Epidermal melanocyte (primary cell): ENCODE measurements around the gene ETV4.
A peak's percentile ranks its signal among the peaks of the same experiment; 100 is the strongest.

ENCODE experiments used
- DNase-seq: peaks from one replicate; pipeline ENCODE4 v3.0.0; 2011; ENCODE audit warnings: low spot score; ENCODE audit not compliant: insufficient read length

Gene ETV4

DNA sequence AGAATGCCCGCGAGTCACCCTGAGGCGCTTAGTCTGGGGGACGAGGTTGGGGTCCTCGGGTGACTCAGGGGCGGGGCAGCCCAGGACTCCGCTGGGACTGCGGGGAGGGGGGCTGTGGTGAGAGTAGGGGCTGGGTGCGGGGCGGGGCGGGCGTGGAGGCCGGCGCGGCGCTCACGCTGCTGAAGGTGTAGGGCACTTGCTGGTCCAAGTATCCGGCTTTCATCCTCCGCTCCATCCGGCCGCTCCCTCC is 832 bp downstream of the ETV4 start:
- DNase-seq, result no peak

DNA sequence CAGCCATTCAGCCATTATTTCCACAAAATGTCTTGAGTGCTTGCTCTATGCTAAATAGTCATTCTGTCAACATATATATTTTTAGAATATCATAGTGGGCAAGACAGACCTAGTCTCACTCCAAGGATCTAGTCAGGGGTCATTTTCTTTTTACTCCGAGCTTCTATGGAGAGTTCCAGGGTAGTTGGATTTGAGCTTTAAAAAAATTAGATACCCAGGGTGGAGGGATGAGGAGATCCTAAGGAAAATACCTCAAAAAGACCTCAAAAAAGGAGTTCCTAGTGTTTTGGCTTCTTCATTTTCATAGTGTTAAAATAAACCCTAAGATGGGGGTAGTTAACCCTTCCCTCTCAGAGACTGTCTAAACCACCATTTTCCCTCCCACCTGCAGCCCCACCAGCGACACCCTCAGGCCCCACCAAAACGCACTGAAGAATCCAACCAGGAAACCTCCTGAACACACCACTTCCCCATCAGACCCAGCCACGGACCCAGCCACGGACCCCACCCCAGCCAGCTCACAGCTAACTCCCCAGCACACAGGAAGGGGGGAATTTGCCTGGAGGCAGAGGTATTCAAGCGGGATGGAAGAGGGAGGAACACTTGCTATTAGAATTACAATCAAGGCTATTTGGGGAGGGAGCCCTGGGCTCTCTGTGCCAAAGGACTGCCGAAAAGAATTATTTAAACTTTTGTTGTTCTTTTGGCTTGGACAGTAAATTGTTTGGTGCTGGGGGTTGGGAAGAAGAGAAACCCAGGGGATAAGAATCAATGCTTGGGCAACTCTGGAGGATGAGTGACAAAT is 2.2 kb downstream of the ETV4 start:
- no peak for DNase-seq

- no peak for DNase-seq
Measured at GRCh38 chr17:43543300-43543699, 2.8 kb downstream of the ETV4 start.

DNA sequence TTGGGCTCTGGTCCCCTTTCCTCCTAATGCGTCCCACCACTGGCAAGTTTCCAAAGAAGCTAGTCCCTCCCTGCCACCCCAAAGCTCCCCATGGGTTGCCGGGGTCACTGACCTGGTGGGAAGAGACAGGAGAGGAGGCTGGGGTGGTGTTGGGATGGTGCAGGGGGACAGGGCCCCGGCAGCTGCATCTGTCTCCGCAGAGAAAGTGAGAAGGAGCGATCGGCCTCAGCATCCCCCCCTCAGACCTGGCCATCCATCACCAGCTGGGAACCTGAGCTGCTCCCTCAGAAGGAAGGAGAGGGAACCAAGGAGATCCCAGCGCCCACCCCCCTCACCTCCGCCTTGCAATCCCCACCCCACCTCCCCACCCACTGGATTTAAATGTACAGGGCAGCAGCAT is 3.3 kb downstream of the ETV4 start:
- DNase-seq, result no peak

- DNase-seq, result no peak
Measured at GRCh38 chr17:43540821-43541674, 5.1 kb downstream of the ETV4 start.

DNA sequence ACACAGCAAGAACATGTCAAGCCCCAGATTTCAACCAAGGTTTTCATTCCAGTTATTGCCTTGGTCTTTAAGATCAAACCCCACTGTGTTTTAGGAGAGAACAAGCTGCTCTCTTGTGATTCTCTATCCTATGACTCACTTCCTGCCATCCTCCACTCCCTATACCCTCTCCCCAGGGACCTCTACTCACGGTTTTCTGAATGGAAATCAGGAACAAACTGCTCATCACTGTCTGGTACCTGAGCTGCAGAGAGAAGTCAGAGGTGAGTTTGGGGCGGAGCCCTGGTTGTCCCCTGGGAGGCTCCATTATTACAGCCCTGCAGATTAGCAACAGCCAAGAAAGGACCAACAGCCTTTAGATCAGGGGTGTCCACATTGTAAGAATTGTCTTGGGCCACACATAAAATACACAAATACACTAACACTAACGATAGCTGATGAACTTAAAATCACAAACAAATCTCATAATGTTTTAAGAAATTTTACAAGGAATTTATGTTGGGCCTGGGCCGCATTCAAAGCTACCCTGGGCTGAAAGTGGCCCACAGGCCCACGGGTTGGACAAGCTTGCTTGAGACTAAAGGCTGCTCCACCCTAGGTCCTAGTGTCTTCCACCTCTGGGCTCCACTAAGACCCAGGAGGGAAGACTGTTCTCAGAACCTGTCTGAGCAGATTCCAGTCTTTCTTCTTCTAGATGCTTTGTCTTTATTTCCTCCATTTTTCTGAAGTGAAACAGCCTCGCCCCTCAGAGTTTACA is 9.7 kb downstream of the ETV4 start:
- no peak for DNase-seq

- peak; percentile 54 for DNase-seq
Measured at GRCh38 chr17:43534909-43535308, 11.2 kb downstream of the ETV4 start.

DNA sequence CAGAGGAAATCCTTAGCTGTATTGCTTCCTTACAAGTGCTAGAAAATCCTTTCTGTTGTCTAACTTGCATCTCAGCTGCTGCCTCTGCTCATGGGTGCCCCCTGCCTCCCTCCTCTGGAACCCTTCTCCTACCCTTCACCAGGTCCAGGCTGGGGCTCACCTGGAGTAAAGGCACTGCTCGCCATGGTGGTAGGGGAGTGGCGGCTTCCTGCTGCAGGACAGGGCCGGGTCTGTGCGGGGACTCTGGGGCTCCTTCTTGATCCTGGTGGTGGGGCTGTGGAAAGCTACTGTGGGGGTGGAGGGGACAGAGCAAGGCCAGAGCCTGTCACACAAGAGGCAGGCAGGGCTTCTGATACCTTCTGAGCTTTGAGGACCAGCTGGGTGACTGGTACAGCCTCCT is 12.4 kb downstream of the ETV4 start:
- DNase-seq, result no peak

DNA sequence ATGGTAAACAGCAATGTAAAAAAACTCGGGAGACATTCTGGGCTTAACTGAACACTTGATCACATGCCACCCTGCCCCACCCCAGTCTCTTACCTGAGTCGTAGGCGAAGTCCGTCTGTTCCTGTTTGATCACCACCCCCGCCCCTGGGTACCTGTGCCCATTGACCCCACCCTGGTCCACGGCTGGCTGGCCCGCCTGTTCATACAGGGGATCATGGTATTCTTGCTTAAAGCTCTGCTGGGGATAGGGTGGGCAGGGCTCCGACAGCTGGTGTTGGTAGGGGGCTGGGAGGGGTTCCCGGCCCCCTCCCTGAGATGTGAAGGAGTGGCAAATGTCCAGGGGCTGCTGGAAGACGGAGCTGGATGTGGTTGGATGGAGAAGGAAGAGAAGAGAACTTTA is 13.6 kb downstream of the ETV4 start:
- no peak for DNase-seq

GRCh38 chr17:43531955-43532354 is 14.2 kb downstream of the ETV4 start:
- DNase-seq, result no peak

DNA sequence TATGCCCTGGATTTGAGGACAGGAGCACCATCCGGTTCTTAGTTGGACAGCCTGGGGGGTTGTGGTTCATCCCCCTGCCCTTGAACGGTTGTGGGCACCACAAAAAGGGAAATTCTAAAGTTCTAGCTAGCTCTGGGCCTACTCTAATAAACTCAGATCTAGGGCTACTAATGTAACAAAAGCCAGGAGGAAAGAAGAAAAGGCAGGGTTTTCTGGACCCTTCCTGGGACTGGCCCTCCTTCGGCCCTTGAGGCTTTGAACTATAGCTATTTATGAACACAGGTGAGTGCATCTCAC is 15.1 kb downstream of the ETV4 start:
- DNase-seq, result no peak

- DNase-seq, result no peak
Measured at GRCh38 chr17:43530288-43531081, 15.7 kb downstream of the ETV4 start.

DNA sequence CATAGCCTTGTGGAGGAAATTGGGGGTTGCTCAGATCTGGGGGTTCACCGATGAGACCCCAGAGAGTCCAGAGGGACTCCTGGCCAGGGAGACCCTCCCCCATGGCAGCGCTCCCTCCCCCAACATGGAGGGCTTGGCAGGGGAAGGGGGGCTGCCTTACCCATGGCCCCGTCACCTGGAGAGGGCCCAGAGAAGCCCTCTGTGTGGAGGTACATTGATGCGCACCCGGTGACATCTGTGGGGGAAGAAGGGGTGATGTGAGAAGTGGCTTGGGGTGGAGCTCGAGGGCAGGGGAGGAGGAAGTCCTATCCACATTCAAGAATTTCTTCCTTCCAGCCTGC is 16.2 kb downstream of the ETV4 start:
- no peak for DNase-seq

- DNase-seq, result no peak
Measured at GRCh38 chr17:43528988-43529814, 16.9 kb downstream of the ETV4 start.

GRCh38 chr17:43528319-43528987 is 17.7 kb downstream of the ETV4 start:
- no peak for DNase-seq

DNA sequence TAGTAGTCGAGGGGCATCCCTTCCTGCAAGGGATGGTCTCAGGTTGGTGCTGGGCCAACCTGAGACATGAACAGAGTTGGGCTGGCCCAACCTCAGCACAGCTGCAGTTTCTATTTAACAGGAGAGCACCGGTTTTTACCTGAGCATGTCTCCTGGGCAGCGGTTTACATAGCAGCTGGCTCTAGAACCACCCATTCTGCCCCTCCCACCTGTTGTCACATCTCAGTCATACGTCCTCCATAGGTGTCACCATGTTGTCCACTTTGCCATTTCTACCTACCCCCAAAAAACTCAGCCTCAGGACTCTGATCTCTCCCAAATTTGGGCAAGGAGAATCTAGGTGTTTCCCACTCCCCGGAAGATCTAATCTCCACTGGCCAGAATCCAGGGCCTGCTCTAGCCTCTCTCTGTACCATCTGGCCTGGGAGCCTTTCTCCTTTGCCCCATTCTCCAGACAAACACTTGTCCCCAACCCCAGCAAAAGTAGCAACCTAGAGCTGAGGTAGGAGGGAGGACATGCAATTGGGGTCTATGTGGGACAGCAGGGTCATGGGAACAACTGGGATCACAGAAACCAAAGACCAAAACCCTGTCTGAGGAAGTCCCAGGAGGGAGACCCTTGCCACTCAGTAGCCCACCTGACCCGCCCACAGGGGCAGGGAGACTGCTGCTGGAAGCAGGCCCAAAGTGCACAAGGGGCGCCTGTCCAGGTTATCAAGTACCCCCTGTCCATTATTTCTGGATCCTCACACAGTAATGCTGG is 19.1 kb downstream of the ETV4 start:
- no peak for DNase-seq

GRCh38 chr17:43524945-43525575 is 21.1 kb downstream of the ETV4 start:
- no peak for DNase-seq

DNA sequence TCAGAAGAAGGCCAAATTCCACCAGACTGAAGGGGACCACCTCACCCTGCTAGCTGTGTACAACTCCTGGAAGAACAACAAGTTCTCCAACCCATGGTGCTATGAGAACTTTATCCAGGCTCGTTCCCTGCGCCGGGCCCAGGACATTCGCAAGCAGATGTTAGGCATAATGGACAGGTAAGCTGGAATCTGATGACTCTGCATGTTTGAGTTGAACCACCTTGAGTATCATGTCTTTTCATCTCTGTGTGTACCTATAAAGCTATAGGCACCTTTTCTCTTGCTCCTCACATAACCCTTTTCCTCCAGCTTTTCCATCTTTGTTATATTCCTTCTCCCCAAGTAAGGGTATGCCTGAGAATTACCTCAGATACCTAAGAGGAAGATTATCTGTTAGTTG is 24.8 kb downstream of the ETV4 start:
- no peak for DNase-seq
